ENCODE data around the gene CHST6. TPM values are rescaled to one million over a fixed set of nuclear protein-coding genes. Genes with fewer than 3 reads are reported as not detected.

CHST6 gene
- total RNA-seq, 6 experiments from 2014 or later, result 0.05 TPM; not detected in 4

DNA sequence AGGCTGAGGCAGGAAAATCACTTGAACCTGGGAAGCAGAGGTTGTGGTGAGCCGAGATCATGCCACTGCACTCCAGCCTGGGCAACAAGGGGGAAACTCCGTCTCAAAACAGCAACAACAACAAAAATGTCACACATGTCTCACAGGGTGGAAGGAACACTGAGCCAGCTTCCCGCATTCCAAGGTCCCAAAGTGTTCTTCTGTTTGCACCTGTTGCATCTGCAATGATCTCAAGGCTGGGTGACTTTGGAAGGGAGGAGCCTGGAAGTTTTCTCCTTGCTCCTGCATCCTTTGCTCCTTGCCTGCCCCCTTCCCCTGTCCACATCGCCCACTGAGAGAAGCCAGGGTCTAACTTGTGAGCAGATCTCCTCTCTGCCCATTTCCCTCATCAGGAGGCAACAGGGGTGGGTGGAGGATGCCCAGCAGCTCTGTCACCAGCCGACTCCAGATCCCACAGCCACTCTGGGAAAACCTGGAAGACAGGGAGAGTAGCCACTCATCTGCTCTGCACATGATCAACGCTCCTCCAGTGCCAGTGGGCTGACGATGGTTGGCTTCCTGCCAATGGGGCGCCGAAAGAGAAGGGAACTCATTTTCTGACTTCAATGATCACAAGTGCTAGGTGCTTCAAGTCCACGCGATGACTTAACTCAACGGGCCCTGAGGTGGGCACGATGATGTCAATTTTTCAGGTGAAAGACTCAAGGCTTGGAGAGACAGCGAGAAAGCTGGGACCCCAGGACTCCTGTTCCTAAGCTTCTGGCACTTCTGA lies 12.6 kb downstream of the CHST6 start:
- Mint-ChIP-seq H3K9me3 (no peaks in the 10 kb centered on the region), H3K36me3 (ENCODE audit: low read depth) (no peaks in the 10 kb centered on the region), H3K4me3 (no peak overlapping the region), H3K27ac (no peak overlapping the region), H3K27me3 (ENCODE audit: insufficient read depth) (peaks cover 27% of the 10 kb centered on the region), H3K4me1 (ENCODE audit: low read depth) (peaks cover 11% of the 10 kb centered on the region)
- no peak for DNase-seq
- TF ChIP-seq, protein P1, sequence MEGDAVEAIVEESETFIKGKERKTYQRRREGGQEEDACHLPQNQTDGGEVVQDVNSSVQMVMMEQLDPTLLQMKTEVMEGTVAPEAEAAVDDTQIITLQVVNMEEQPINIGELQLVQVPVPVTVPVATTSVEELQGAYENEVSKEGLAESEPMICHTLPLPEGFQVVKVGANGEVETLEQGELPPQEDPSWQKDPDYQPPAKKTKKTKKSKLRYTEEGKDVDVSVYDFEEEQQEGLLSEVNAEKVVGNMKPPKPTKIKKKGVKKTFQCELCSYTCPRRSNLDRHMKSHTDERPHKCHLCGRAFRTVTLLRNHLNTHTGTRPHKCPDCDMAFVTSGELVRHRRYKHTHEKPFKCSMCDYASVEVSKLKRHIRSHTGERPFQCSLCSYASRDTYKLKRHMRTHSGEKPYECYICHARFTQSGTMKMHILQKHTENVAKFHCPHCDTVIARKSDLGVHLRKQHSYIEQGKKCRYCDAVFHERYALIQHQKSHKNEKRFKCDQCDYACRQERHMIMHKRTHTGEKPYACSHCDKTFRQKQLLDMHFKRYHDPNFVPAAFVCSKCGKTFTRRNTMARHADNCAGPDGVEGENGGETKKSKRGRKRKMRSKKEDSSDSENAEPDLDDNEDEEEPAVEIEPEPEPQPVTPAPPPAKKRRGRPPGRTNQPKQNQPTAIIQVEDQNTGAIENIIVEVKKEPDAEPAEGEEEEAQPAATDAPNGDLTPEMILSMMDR (IDR thresholded peaks at IDR 0.05), result no peak

DNA sequence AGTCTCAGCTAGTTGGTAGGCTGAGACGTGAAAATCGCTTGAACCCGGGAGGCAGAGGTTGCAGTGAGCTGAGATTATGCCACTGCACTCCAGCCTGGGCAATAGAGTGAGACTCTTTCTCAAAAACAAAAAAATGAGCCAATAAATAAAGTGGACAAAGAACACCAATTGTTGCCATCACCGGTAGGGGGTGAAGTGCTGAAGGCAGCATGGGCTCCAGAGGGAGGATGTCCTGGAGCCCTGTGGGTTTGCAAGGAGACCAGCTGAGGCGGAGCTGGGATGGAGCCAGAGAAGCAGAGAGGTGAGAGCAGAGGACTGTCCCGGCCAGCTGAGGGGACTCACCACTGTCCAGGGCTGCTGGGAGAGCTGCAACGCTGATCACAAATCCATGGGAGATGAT lies 13.8 kb downstream of the CHST6 start:
- Mint-ChIP-seq H3K4me1 (ENCODE audit: low read depth) (peaks cover 6% of the 10 kb centered on the region), H3K27me3 (ENCODE audit: insufficient read depth) (peaks cover 18% of the 10 kb centered on the region), H3K9me3 (no peaks in the 10 kb centered on the region), H3K4me3 (no peak overlapping the region), H3K36me3 (ENCODE audit: low read depth) (no peaks in the 10 kb centered on the region), H3K27ac (no peak overlapping the region)
- DNase-seq, result no peak
- TF ChIP-seq, protein P1 (IDR thresholded peaks at IDR 0.05), result peak; percentile 22; the same call in 1 of the 2 replicates

DNA sequence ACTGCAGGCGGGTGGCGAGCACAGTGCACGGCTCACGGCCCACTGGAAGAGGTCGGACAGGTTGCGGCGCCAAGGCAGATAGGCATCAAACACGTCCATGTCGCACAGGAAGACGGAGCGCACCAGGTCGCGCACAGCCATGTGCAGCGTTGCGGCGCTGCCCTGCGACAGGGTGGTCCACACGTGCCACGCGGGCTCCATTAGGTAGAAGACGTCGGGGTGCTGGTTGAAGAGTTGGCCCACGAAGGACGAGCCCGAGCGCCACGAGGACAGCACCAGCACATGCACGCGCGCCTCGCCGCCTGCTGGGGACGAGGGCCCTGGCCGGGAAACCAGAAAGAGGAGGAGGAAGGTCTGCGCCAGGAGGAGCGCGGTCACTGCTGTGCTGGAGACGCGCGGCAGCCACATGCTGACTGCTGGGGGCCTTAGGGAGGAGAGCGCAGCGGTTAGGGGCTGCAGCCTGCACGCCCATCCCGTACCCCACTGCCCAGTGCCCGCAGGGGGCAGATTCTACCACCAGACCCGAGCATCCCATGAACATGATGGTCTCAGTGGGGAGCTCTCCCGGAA lies 15.7 kb downstream of the CHST6 start:
- H3K27ac Mint-ChIP-seq, result no peak overlapping the region
- H3K36me3 Mint-ChIP-seq (ENCODE audit: low read depth), result no peaks in the 10 kb centered on the region
- TF ChIP-seq, protein P1 (IDR thresholded peaks at IDR 0.05), result no peak
- DNase-seq, result no peak
- no peak overlapping the region for H3K4me3 Mint-ChIP-seq
- H3K27me3 Mint-ChIP-seq (ENCODE audit: insufficient read depth), result peaks cover 23% of the 10 kb centered on the region
- H3K4me1 Mint-ChIP-seq (ENCODE audit: low read depth), result no peaks in the 10 kb centered on the region; the same call in 1 of the 2 replicates
- no peaks in the 10 kb centered on the region for H3K9me3 Mint-ChIP-seq

- DNase-seq, result no peak
- Mint-ChIP-seq H3K36me3 (ENCODE audit: low read depth) (no peaks in the 10 kb centered on the region), H3K4me3 (no peak overlapping the region), H3K27me3 (ENCODE audit: insufficient read depth) (peaks cover 21% of the 10 kb centered on the region), H3K9me3 (no peaks in the 10 kb centered on the region), H3K4me1 (ENCODE audit: low read depth) (no peaks in the 10 kb centered on the region; the same call in 1 of the 2 replicates), H3K27ac (no peak overlapping the region)
- TF ChIP-seq, protein P1 (IDR thresholded peaks at IDR 0.05), result no peak
Observed at GRCh38 chr16:75478480-75479345, 16.5 kb downstream of the CHST6 start.

GRCh38 chr16:75477680-75478473 lies 17.4 kb downstream of the CHST6 start:
- Mint-ChIP-seq H3K4me1 (ENCODE audit: low read depth) (no peaks in the 10 kb centered on the region), H3K9me3 (no peaks in the 10 kb centered on the region), H3K27me3 (ENCODE audit: insufficient read depth) (peaks cover 21% of the 10 kb centered on the region), H3K4me3 (no peak overlapping the region), H3K36me3 (ENCODE audit: low read depth) (no peaks in the 10 kb centered on the region), H3K27ac (no peak overlapping the region)
- TF ChIP-seq, protein P1 (IDR thresholded peaks at IDR 0.05), result no peak
- no peak for DNase-seq

Measured in HFFc6 (cell line).